GM23248 (cell line): Measurements from ENCODE around the gene ST6GAL1.

Experiments
- EZH2 ChIP-seq: fragments of 200-600 bp; sonication (generic); IDR thresholded peaks from 2 replicates; pipeline ENCODE4 v1.6.1; 2018; ENCODE audit warnings: antibody characterized with exemption, mild to moderate bottlenecking; ENCODE audit not compliant: insufficient read depth, poor library complexity, severe bottlenecking
- EZH2phosphoT487 ChIP-seq: fragments of 200-600 bp; sonication (generic); IDR thresholded peaks from 2 replicates; pipeline ENCODE4 v1.6.1; 2018; ENCODE audit warnings: antibody characterized with exemption, moderate library complexity, mild to moderate bottlenecking, low read depth; ENCODE audit not compliant: insufficient read depth

GRCh38 chr3:187051066-187051465 is 120.7 kb downstream of the ST6GAL1 start:
- TF ChIP-seq EZH2phosphoT487 (no peak), EZH2 (no peak)
